ENCODE data around the gene AOPEP.

AOPEP gene

GRCh38 chr9:94990897-94991561, 264.5 kb downstream of the AOPEP start:
- H3K4me3 ChIP-seq (ENCODE audit: low read depth, low read length) = no peak overlapping the region
- TF ChIP-seq CTCF (IDR thresholded peaks at IDR 0.05; ENCODE audit: borderline replicate concordance, insufficient read depth, low read depth, low read length) = no peak

DNA sequence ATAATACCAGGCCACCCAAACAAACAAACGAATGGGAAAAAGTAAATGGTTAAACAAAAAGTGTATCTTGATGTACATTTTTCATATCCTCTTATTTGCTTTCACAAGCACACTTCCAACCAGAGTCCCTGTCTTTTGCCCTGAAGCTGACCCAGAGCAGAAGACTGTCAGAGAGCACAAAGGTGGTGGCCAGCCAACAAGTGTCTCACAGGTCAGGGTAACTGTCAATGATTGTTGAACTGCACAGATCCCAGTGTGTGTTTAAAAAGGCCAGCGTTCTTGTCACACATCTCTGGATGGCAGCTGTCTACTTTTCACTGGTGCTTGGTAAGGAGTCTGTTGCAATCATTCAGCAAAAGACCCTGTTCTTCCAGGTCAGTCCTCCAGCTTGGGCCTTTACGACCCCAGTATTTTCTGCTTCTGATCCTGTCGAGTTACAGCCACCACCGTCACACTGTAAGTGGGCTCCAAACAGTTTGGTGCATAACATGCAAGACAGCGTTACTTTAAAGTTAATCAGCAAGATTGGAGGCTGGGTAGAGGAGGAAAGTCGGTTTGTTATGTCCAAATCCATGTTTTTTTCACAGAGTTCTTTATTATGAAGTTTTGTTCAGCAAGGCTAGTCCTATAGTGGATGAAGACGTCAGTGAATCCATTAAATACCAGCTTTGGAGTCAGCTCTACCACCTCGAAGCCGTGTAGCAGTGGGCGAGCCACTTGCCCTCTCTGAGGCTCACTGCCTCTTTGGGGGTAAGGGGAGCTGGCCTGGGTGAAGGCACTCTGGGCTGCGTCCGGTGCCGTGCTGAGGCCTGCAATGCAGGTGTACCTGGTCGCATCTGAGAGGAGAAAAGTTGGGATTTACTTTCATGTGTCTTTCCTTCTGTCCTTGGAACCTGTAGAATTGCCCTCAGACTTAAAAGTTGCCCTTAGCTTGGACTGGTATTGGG, 265.7 kb downstream of the AOPEP start:
- H3K4me3 ChIP-seq (ENCODE audit: low read depth, low read length) = no peak overlapping the region
- no peak for TF ChIP-seq CTCF (IDR thresholded peaks at IDR 0.05; ENCODE audit: borderline replicate concordance, insufficient read depth, low read depth, low read length)

DNA sequence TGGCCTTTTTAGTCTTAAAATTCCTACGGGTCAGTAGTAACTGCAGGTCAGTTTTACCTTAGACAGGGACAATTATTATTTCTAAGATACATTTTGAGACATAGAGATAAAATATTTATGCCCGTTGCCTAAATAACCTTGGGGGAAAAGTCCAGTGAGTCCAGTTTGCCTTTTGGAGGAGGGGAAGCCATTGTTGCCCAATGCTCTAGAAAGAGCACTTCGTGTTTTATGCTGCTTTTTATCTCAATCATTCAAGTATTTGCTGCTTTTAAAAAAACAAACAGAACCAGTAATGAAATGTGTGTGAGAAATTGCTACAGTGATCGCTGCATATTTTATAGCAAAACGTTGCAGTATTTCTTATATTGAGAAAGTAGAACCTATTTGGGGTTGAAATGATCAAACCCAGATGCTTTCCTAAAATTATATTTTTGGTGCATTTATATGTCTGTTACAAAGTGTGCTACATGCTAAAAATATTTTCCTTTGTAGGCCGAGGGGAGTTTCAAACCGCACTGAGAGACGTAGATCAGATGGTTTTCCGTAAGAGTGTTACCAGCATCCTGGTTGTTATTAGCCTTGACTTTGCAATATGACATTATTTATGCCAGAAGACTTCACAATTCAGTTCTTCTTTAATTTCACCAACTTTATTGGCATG, 266.8 kb downstream of the AOPEP start:
- H3K4me3 ChIP-seq (ENCODE audit: low read depth, low read length) = no peak overlapping the region
- TF ChIP-seq CTCF (IDR thresholded peaks at IDR 0.05; ENCODE audit: borderline replicate concordance, insufficient read depth, low read depth, low read length) = no peak

GRCh38 chr9:94993821-94994165, 267.3 kb downstream of the AOPEP start:
- no peak overlapping the region for H3K4me3 ChIP-seq (ENCODE audit: low read depth, low read length)
- TF ChIP-seq CTCF (IDR thresholded peaks at IDR 0.05; ENCODE audit: borderline replicate concordance, insufficient read depth, low read depth, low read length) = no peak

DNA sequence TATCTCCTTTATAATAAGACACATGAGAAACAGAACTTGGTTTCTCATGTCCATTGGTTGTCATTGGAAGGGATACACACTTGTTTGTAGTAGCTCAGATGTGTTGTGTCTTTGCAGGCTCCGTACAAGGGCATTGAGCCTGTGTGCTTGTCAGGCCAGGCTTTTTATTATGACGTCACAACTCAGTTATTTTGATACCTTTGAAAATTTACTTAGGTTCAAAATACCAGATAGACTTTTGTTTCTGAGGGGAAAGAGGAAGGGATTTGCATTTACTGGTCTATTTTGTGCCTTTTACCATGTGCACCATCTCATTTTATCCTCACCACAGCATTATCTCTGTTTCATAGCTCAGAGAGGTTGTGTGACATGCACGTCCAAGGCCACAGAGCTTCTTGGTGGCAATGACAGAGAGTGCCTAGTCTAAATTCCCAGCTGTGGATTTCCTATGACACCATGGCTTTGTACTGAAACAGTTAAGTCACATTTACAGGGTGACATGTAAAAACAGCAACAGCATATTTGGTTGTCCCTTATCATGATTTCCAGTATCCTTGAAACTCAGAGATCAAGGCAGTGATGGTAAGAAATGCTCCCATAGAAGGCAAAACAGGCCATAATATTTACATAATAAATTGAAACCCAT, 268.7 kb downstream of the AOPEP start:
- no peak for TF ChIP-seq CTCF (IDR thresholded peaks at IDR 0.05; ENCODE audit: borderline replicate concordance, insufficient read depth, low read depth, low read length)
- no peak overlapping the region for H3K4me3 ChIP-seq (ENCODE audit: low read depth, low read length)

DNA sequence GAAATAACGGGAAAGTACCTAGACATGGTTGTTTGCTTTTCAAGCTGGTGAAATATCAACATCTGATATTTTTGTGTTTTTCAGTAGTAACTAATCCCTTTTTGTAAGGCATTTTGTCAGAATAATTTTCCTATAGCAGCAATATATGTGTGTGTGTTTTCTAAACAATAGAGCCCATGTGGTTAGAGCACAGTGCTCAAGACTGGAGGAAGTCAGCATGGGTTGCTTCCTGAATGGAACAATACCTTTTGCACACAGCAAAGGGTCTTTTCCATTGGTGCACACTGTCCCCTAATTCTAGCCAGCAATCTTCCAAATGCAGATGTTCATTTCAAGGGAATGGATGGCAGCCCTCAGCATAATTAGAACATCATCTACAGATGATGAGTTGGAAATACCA, 270.1 kb downstream of the AOPEP start:
- no peak overlapping the region for H3K4me3 ChIP-seq (ENCODE audit: low read depth, low read length)
- TF ChIP-seq CTCF (IDR thresholded peaks at IDR 0.05; ENCODE audit: borderline replicate concordance, insufficient read depth, low read depth, low read length) = no peak

Data from GM12875 (cell line).